Measurements from ENCODE around the gene PNKP.
A peak's percentile ranks its signal among the peaks of the same experiment; 100 is the strongest.

PNKP gene

DNA sequence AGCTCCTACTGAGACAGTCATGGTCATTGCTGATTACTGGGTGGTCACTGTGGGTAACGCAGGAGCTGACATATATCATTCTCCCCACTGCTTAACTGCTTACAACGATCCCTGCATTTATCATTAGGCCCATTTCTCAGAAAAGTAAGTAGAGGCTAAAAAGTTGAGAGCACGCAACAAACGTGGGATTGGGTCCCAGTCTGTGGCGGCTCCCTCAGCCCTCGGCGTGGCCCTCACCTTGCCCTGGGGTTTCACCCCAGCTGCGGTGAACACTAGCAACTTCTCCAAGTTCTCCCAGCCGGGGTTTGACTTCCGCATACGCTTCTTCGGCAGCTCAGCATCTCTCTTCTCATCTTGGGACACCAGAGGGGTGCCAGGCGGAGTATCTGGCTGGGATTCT, 2.5 kb downstream of the PNKP start:
- H3K27ac ChIP-seq: peak overlapping the region; percentile 96; the same call in 1 of the 2 replicates
- TF ChIP-seq ZFX (IDR thresholded peaks at IDR 0.05): no peak
- TF ChIP-seq CTCF (conservative IDR thresholded peaks at IDR 0.05): no peak

- TF ChIP-seq ZFX (IDR thresholded peaks at IDR 0.05): no peak
- TF ChIP-seq CTCF (conservative IDR thresholded peaks at IDR 0.05): no peak
- H3K27ac ChIP-seq: no peak overlapping the region
Measured at GRCh38 chr19:49863935-49864320, 3.4 kb downstream of the PNKP start.

DNA sequence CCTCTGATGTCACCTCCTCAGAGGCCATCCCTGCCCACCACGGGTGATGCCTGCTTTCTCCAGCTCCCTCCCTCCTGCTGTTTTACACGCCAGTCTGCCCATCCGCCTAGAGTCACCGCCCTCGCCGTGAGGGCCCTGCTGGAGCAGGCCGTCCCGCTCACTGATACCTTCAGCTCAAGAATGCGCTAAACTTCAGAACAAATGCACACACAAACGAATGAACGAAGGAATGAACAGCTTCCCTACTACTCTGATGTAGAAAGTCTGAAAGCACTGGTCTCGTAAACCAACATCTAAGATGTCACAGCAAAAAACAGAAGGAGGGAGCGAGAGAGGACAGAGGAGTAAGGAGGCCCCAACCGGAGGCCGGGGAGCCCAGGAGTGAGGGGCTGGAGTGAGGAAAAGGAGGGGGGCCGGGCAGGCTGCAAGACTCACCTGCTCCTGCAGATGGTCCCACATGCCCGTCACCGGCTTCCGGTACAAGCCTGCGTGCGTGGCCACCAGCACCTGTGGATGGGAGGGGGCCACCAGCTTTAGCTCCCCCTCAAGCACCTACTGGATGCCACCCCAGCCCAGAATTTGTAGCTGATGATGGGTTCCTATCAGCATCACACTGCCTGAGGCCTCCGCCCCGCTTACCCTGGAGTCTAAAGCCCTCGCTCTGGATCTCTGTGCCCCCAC, 4.0 kb downstream of the PNKP start:
- H3K27ac ChIP-seq: no peak overlapping the region
- no peak for TF ChIP-seq ZFX (IDR thresholded peaks at IDR 0.05)
- no peak for TF ChIP-seq CTCF (conservative IDR thresholded peaks at IDR 0.05)

DNA sequence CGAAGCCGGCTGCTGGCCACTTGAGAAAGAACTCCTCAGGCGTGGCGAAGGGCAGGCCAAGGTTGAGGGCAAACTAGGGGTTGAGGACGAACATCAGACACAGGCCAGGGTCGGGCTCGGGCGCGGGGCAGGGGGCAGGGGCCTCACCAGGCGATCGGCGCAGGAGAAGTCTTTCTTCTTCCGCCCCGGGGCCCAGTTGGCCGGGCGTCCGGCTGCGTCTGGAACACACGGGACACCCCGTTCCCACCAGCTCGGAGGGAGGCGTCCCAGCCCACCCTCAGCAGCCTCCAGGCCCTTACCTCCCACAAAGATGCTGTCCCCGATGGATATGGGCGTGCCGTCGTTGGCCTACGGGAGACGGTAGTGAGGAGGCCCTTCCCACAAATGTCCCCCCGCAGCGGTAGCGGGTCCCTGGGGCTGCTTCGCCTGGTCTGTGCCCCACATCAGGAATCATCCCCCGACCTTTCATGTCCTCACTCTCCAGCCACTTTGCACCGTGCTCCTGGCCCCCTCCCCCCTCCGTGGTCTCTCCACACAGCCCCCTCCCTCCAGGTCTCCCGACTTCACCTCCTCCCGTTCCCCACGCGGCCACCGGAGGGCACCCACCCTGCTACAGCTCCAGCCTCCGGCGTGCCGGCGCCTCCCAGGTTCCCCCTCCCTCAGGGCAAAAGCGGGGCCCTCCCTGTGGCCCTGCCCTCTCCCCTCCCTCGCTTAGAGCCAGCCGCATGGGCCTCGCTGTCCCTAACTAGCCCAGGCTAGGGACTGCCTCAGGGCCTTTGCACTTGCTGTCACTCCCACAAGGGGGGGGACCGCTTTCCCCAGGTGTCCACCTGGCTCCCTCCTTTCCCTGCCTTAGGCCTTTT, 4.8 kb downstream of the PNKP start:
- peak overlapping the region; percentile 81 for H3K27ac ChIP-seq
- TF ChIP-seq ZFX (IDR thresholded peaks at IDR 0.05): no peak

DNA sequence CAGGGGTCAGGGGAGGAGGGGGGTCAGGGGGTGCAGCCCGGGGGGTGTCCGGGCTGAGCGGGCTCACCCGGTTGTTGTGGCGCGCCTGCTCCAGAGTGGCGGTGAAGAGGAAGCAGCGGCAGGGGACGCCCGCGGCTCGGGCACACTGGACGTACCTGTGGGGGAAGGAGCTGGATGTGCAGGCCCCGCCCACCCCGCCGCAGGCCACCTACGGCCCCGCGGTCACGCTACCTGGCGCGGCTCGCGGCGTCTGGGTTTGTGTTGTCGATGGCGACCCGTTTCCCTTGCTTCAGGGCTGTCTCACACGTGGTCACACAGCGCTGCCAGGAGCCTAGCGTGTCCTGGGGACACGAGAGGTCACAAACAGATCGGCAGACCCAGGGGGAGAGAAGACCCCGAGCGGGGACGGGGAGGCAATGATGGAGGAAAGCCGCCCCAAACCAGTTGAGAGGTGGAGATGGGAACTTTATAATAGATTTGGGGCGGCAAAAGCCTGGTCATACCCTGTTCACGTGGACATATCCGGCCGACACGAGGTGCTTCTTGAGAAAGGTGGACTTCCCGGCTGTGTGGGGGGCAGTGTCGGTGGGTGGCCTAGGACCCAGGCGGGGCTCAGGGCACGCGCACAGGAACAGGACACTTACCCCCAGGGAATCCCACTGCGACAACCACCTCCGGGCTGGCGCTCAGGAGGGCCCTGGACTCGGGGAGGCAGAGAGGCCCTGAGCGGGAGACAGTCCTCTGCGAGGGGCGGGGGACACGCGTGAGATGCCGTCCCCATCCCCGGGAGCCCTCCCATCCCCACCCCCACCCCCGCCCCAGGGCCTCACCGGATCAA, 5.6 kb downstream of the PNKP start:
- peak overlapping the region; percentile 81 for H3K27ac ChIP-seq
- TF ChIP-seq CTCF (conservative IDR thresholded peaks at IDR 0.05) (no peak; the same call in 1 of the 2 replicates), ZFX (IDR thresholded peaks at IDR 0.05) (no peak)

- H3K27ac ChIP-seq: peak overlapping the region; percentile 81
- TF ChIP-seq CTCF (conservative IDR thresholded peaks at IDR 0.05) (no peak), ZFX (IDR thresholded peaks at IDR 0.05) (no peak)
Measured at GRCh38 chr19:49861107-49861506, 6.3 kb downstream of the PNKP start.

GRCh38 chr19:49860336-49861102, 6.9 kb downstream of the PNKP start:
- no peak for TF ChIP-seq CTCF (conservative IDR thresholded peaks at IDR 0.05)
- TF ChIP-seq ZFX (IDR thresholded peaks at IDR 0.05): no peak
- peak overlapping the region; percentile 81 for H3K27ac ChIP-seq

Data from C4-2B (cell line).